Endometrial microvascular endothelial cells (primary cell): ENCODE measurements around the gene TMEM150A. TPM values are rescaled to one million over a fixed set of nuclear protein-coding genes. Genes with fewer than 3 reads are reported as not detected.
"Not testable (repeated sequence)": the region's sequence is repeated elsewhere in the genome, so short reads cannot be mapped to it uniquely, and the experiment has no call there.

ENCODE experiments used
- in situ Hi-C: cut with HindIII; loops from 2 replicates; pipeline ENCODE4 v1.10.0; 2017; ENCODE audit warnings: low sequenced_read_pairs, low pct_unique_long_range_greater_than_20kb; ENCODE audit errors: inconsistent ontology term
- total RNA-seq: library from RNA; depleted of rRNA; stranded (reverse); fragments of >200 nt; gene quantifications from one replicate; pipeline ENCODE4 v1.2.3, GENCODE V29; 2015; ENCODE audit errors: inconsistent ontology term

The TMEM150A gene
- 23.5 TPM for total RNA-seq

DNA sequence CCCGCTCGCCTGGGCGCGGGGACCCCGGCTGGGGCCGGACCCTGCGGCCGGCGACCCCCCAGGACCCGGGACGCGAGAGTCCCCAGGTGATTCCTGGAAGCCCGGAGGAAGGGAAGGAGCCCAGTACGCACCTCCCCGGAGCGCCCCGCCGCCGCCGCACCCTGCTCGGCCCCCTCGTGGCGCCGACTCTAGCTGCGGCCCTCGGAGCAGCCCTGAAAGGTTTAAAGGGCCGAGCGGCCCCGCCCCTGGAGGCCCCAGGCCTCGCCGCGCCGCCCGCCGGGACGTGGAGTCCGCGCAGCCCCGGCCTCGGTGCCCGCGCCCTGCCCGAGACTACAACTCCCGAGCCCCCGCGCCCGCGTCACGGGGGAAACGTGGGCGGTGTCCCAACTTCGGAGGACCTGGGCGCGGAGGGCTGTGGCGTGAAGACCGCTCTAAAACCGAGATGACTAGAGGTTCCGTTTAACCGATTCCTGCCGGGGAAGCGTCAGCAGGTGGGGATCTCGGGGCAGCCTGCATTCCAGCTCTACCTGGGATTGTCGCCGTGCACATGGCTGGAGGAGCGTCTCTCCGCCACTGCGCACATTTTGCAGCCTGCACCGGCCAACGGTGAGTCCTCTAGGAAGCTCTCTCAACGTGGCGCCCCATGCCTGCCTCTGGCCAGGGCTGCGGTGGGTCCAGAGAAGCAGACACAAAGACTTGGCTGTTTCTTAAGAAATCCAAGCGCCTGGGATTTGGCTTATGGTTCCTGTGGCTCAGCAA is at the start of gene TMEM150A:
Gene TMEM150A, minus strand, starts transcription at position 223 of the 759 bp plus-strand sequence. CDS start 750 bp downstream, outside the sequence.
- in situ Hi-C loops: no loop called here

- in situ Hi-C loops: no loop called here
Observed at GRCh38 chr2:85652056-85652455, 49.6 kb upstream of the TMEM150A start.

DNA sequence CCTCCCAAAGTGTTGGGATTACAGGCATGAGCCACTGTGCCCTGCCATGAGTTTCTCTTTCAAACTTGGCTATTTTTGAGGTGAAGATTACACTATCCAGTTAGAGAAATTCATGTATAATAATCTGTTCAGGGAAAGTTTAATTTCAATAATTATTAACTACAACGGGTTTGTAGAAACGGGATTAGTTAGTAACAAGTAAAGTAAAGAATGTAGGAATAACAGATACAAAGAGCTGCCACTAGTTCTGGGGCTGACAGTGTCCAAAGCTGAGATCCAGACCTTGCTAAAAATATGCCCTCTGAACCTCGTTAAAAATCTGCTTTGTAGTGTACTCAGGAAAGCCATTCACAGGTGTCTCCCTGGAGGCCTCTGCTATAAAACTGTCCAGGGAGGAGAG is 48.6 kb upstream of the TMEM150A start:
- in situ Hi-C loops: no loop called here

DNA sequence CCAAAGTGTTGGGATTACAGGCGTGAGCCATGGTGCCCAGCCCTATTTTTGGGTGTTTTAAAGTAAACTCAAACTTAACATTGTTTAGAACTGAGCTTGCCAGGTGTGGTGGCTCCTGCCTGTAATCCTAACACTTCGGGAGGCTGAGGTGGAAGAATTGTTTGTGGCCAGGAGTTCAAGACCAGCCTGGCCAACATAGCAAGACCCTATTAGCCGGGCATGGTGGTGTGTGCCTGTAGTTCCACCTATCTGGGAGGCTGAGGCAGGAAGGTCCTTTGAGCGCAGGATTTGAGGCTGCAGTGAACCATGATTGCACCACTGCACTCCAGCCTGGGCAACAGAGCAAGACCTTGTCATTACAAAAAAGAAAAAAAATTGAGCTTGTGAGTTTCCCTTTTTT is 48.0 kb upstream of the TMEM150A start:
- in situ Hi-C loops: no loop called here

GRCh38 chr2:85649201-85650190 is 47.0 kb upstream of the TMEM150A start:
- in situ Hi-C loops: no loop called here

DNA sequence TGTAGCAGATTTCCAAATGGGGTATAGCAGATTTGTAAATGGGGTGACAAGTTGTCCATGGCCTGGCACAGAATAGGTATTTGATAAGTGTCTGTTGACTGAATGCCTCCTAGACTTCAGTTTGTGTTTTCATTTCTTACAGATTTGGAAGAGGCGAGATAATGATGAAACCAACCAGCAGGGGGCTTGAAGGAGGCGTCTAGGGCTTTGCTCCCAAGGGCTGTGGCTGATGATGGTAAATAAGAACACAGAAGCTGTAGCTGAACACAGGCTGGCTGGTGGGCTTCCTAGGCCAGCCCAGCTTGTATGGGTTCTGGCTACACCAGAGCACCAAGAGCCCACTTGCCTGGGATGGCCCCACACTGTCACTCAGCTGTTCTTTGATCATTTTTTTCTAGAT is 46.1 kb upstream of the TMEM150A start:
- in situ Hi-C loops: no loop called here

DNA sequence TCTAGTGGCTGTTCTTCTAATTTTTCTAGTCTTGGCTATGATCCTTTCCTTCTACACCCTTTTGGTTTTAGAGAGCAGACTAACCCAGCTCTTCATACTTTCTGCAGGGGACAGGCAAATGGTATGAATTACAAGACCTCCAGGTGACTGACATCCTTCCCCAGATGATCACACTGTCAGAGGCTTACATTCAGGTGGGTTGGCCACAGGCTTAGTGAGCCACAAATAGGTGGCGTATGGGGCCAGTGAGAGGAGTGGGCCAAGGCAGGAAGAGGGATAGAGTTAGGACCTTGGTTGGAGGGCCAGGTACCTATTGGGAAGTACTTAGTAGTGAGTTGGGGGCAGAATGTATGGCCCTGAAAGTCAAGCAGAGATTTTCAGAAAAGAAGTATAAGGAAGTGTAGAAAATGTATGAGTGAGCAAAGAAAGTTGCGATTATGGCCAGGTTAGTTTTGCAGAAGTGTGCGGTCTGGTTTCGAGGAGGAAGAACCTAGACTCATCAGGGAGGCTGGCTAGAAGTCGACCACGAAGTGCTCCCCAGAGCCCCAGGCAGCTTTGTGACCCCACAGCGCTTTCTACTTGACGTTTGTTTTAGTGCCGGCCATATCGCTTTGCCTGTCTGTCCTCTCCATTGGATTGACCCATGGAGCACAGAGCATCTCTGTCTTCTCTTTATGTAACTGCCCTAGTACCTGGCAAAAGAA is 45.5 kb upstream of the TMEM150A start:
- in situ Hi-C loops: no loop called here

DNA sequence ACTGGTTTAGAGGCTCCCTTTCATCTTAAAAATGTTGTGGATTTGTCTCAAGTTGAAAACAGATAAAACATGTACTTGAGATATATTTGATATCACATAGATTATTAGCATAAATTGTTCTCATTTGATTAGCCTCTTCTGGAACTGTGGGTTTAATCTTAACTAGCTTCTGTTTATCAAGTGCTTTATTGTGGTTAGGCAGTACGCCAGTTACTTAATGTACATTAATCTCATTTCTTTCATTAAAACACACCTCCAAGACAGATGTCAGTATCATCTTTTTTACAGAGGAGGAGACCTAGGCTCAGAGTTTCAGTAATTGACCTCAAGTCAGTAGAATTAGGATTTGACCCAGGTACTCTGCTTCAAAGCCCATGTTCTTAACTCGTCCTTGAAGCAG is 43.7 kb upstream of the TMEM150A start:
- in situ Hi-C loops: no loop called here

DNA sequence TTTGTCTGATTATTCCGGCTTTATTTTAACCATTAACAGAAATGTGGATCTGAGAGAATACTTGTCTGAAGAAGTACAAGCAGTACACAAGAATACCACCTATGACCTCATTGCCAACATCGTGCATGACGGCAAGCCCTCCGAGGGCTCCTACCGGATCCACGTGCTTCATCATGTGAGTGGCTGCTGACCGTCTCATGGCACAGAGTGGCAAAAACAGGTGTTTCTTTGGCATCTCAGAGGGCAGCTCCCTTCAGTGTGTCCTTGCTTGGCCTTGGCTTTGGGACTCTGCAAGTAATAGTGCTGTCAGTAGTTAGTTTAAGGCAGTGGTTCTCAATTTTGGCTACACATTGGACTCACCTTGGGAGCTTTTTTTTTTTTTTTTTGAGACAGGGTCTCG is 42.4 kb upstream of the TMEM150A start:
- in situ Hi-C loops: no loop called here

GRCh38 chr2:85642725-85643124 is 40.2 kb upstream of the TMEM150A start:
- in situ Hi-C loops: no loop called here

DNA sequence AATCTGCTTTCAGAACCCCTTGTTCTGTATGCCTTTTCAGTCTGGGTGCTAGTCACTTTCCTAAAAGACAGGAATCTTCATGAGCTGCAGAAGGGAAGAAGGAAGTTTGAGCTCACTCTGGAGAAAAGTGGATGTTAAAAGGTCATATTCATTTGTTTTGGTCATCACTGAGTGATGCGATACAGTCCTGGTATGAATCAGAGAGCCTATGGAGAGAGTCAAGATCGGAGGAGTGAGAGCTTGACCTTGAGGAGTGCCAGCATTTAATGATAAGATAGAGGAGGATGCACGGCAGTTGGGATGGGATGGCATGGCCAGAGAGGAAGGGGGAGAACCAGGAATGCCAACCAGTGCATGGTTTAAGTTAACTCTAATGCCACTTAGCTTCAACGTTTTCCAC is 33.1 kb upstream of the TMEM150A start:
- in situ Hi-C loops: no loop called here

- in situ Hi-C loops: no loop called here
Observed at GRCh38 chr2:85635011-85635410, 32.5 kb upstream of the TMEM150A start.

DNA sequence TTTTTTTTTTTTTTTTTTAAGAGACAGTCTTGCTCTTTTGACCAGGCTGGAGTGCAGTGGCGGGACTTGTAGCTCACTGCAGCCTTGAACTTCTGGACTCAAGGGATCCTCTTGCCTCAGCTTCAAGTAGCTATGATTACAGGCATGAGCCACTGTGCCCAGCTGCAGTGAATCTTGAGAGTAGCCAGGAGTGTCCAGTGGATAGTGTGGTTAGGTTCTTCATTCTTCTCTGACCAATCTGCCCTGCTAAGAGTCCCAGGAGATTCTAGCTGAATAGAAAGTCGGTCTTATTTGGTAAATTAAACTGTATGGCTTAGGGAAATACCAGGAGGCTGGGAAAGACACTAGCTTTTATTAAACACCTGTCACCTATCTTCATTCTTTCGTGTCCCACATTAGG is 28.8 kb upstream of the TMEM150A start:
- in situ Hi-C loops: no loop called here

DNA sequence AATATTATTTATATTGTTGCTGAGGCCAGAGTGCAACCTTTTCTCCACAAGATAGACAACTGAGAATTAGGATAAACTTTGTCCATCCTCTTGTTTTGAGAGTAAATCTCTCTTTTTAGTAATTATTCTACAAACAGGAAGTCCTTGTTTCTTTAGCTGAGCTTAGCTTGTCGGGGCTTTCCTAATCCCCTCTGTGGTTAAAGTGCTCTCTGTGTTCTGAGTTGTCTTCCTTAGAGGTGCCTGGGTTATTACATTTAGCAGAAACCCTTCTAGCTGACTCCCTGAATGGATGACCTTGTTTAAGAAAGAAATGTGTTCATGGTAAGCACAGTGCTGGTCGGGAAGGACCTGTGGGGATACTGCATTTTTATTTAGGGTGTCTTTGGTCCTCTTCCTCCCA is 26.2 kb upstream of the TMEM150A start:
- in situ Hi-C loops: no loop called here

DNA sequence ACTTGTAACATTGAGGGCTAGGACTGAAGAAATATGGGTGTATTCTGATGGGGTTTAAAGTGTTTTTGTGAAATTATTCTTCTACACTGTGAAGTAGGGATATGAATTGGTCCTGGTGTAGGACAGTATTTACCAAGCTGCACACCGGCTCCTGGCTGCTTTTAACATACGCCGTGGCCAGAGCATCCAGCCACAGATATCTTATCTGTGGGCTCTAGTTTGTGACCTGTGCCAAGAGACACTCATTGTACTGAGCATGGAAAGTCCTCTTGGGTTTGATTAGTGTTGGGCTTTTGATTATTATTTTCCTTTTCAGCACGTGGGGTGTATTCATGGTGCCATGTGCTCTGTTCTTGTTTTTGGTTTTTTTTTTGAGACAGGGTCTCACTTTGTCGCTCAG is 21.5 kb upstream of the TMEM150A start:
- in situ Hi-C loops: no loop called here

GRCh38 chr2:85621338-85621737 is 18.8 kb upstream of the TMEM150A start:
- in situ Hi-C loops: no loop called here

GRCh38 chr2:85619617-85620016 is 17.1 kb upstream of the TMEM150A start:
- in situ Hi-C loops: no loop called here

- in situ Hi-C loops: not testable (repeated sequence)
Observed at GRCh38 chr2:85617723-85618122, 15.2 kb upstream of the TMEM150A start.

GRCh38 chr2:85615413-85615728 is 12.9 kb upstream of the TMEM150A start:
- in situ Hi-C loops: no loop called here
